Nucleus accumbens (tissue), 56 donors: ENCODE results near the gene APOH.

Experiments
- DNase-seq, 56 donors: peaks; one replicate each; lab custom pipeline; 2025; lab: John Stamatoyannopoulos, UW

The APOH gene

GRCh38 chr17:66235377-66235994 lies 6.3 kb upstream of the APOH start:
- DNase-seq = no peak

GRCh38 chr17:66234611-66235010 lies 5.4 kb upstream of the APOH start:
- no peak for DNase-seq

- DNase-seq = no peak
Observed at GRCh38 chr17:66233023-66233753, 4.0 kb upstream of the APOH start.

- no peak for DNase-seq
Observed at GRCh38 chr17:66230922-66231591, 1.8 kb upstream of the APOH start.

GRCh38 chr17:66229783-66230538 lies 746 bp upstream of the APOH start:
- no peak for DNase-seq

GRCh38 chr17:66227212-66228045 lies 1.8 kb downstream of the APOH start:
- no peak for DNase-seq

GRCh38 chr17:66222798-66223350 lies 6.3 kb downstream of the APOH start:
- no peak for DNase-seq

GRCh38 chr17:66221755-66222530 lies 7.3 kb downstream of the APOH start:
- DNase-seq = no peak

GRCh38 chr17:66221343-66221742 lies 7.9 kb downstream of the APOH start:
- DNase-seq = no peak

GRCh38 chr17:66220079-66220835 lies 9.0 kb downstream of the APOH start:
- DNase-seq = no peak

- no peak for DNase-seq
Observed at GRCh38 chr17:66215529-66215911, 13.7 kb downstream of the APOH start.

- DNase-seq = no peak
Observed at GRCh38 chr17:66214884-66215528, 14.2 kb downstream of the APOH start.

GRCh38 chr17:66211047-66211810 lies 18.0 kb downstream of the APOH start:
- no peak for DNase-seq

- no peak for DNase-seq
Observed at GRCh38 chr17:66210208-66210574, 19.0 kb downstream of the APOH start.

- DNase-seq = no peak
Observed at GRCh38 chr17:66207936-66208335, 21.3 kb downstream of the APOH start.

GRCh38 chr17:66203274-66204015 lies 25.8 kb downstream of the APOH start:
- no peak for DNase-seq
